GM21423 (cell line): ENCODE measurements around the gene MACC1.

Source experiments
- ATAC-seq: cut with Tn5 transposase; IDR thresholded peaks from one replicate; pipeline ENCODE4 v1.9.1; 2021; ENCODE audit warnings: mild to moderate bottlenecking, moderate library complexity; ENCODE audit not compliant: unreplicated experiment

The MACC1 gene

GRCh38 chr7:20185988-20186387 is 31.2 kb downstream of the MACC1 start:
- ATAC-seq: no peak

GRCh38 chr7:20183086-20183485 is 34.1 kb downstream of the MACC1 start:
- no peak for ATAC-seq

GRCh38 chr7:20176578-20177242 is 40.5 kb downstream of the MACC1 start:
- peak; percentile 52 for ATAC-seq

GRCh38 chr7:20173828-20174227 is 43.4 kb downstream of the MACC1 start:
- no peak for ATAC-seq

- no peak for ATAC-seq
These were observed 44.3 kb downstream of the MACC1 start for GRCh38 chr7:20172736-20173334.

- no peak for ATAC-seq
These were observed 46.6 kb downstream of the MACC1 start for GRCh38 chr7:20170633-20171032.

GRCh38 chr7:20165146-20165510 is 52.1 kb downstream of the MACC1 start:
- no peak for ATAC-seq

- no peak for ATAC-seq
These were observed 52.6 kb downstream of the MACC1 start for GRCh38 chr7:20164425-20165145.

GRCh38 chr7:20162665-20163064 is 54.5 kb downstream of the MACC1 start:
- ATAC-seq: no peak

- no peak for ATAC-seq
These were observed 57.9 kb downstream of the MACC1 start for GRCh38 chr7:20159226-20159747.

- ATAC-seq: no peak
These were observed 58.5 kb downstream of the MACC1 start for GRCh38 chr7:20158684-20159083.

- no peak for ATAC-seq
These were observed 59.7 kb downstream of the MACC1 start for GRCh38 chr7:20157456-20157855.

GRCh38 chr7:20153999-20154398 is 63.2 kb downstream of the MACC1 start:
- no peak for ATAC-seq

GRCh38 chr7:20153567-20153966 is 63.6 kb downstream of the MACC1 start:
- ATAC-seq: no peak

GRCh38 chr7:20152511-20152910 is 64.7 kb downstream of the MACC1 start:
- ATAC-seq: no peak

- ATAC-seq: no peak
These were observed 65.3 kb downstream of the MACC1 start for GRCh38 chr7:20151708-20152456.

- no peak for ATAC-seq
These were observed 70.7 kb downstream of the MACC1 start for GRCh38 chr7:20146451-20146850.

GRCh38 chr7:20144801-20145200 is 72.4 kb downstream of the MACC1 start:
- no peak for ATAC-seq

- no peak for ATAC-seq
These were observed 75.5 kb downstream of the MACC1 start for GRCh38 chr7:20141666-20142065.

GRCh38 chr7:20141002-20141345 is 76.2 kb downstream of the MACC1 start:
- ATAC-seq: no peak

- ATAC-seq: no peak
These were observed 76.7 kb downstream of the MACC1 start for GRCh38 chr7:20140291-20141001.
